HepG2 (cell line): ENCODE data around the gene PCP4L1. TPM values are rescaled to one million over a fixed set of nuclear protein-coding genes. Genes with fewer than 3 reads are reported as not detected.

Experiments
- GABPA ChIP-seq, 2 experiments: IDR thresholded peaks; 2 replicates each; pipeline ENCODE4 v1.6.1; 2011 to 2016; ENCODE audit warnings: low read depth in 2 of 2, low read length in 1 of 2, missing biosample characterization in 1 of 2, missing genetic modification characterization in 1 of 2
- NR2C2 ChIP-seq: sonication (generic); formaldehyde crosslinking; IDR thresholded peaks from 2 replicates; pipeline ENCODE4 v1.4.0; 2020; ENCODE audit warnings: missing genetic modification reagents, mild to moderate bottlenecking, moderate library complexity, borderline replicate concordance
- POLR2A ChIP-seq, 2 experiments: IDR thresholded peaks; 2 replicates each; pipeline ENCODE4 v1.6.1; 2011; ENCODE audit warnings: low read depth in 2 of 2, low read length in 2 of 2, mild to moderate bottlenecking in 1 of 2, moderate library complexity in 1 of 2; ENCODE audit not compliant: insufficient read depth in 1 of 2
- ZNF326 ChIP-seq: sonication (generic); formaldehyde crosslinking; IDR thresholded peaks from 2 replicates; pipeline ENCODE4 v1.4.0; 2020; ENCODE audit warnings: missing genetic modification reagents, borderline replicate concordance
- polyA plus RNA-seq, 8 experiments: library from polyadenylated mRNA; depleted of rRNA in 3 of 8; stranded (reverse) in 7 of 8; unstranded in 1 of 8; fragments of >200 nt; fragmentation: Illumina TruSeq in 4 of 8; extraction: Trizol in 4 of 8; gene quantifications; 2 replicates each; pipeline versions ENCODE4 v1.2.1 to v1.2.3, GENCODE V29; 2011 to 2016; ENCODE audit warnings: low read depth in 4 of 8, missing spikeins in 1 of 8, mixed read lengths in 1 of 8; ENCODE audit not compliant: insufficient read depth in 1 of 8
- total RNA-seq, 5 experiments: library from RNA; depleted of rRNA; stranded (reverse); fragments of >200 nt; fragmentation: Illumina TruSeq; extraction: Trizol; gene quantifications; 2 replicates each; pipeline ENCODE4 v1.2.3, GENCODE V29; 2016; ENCODE audit warnings: low read depth in 1 of 5
- TF ChIP-seq, protein P1 (sequence below): IDR thresholded peaks from 2 replicates; pipeline ENCODE4 v1.6.1; 2016; ENCODE audit warnings: missing biosample characterization, missing genetic modification reagents, low read depth
- TF ChIP-seq, protein P2 (sequence below): sonication (generic); formaldehyde crosslinking; IDR thresholded peaks from 2 replicates; pipeline ENCODE4 v1.5.1; 2020; ENCODE audit warnings: mild to moderate bottlenecking, missing genetic modification reagents, moderate library complexity

PCP4L1 gene
- total and polyA plus RNA-seq, 2 of the 13 experiments (the other 11 are each of a cell fraction or from before 2014, with no cell fraction given), result 0.28 TPM; not detected in 1

DNA sequence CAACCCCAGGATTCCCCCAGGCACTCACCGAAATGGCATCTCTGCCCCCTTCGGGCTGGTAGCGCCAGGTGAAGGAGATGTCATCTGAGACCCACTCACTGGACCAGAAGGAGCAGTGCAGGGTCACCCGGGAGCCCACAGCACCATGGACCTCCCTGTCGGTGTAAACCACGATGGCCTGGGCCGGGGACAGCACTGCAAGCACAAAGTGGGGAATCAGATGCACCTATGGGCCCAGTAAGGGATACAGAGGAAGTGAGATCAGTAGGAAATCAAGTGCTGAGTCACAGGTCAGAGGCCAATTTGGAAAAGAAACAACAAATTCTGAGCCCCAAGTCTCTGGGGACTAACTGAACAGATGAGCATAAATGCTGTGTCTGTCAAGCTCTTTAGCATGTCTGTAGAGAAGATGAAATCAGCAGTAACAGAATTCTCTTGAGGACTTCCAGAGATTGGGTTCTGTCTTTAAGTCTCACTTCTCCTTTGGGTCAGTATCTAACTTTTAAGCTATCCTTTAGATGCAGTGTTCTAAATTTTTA is 48.8 kb downstream of the PCP4L1 start (continued):
- TF ChIP-seq ZNF326 (CRISPR knock-in tag) (no peak), NR2C2 (CRISPR knock-in tag) (peak; percentile 70), POLR2A (IDR thresholded peaks at IDR 0.05; ENCODE audit: insufficient read depth in 1 of 2, low read depth in 2 of 2, low read length in 2 of 2) (peak in 1 of 2 experiments; percentile 33; a peak in 1 of 4 replicates), GABPA (IDR thresholded peaks at IDR 0.05; ENCODE audit: low read depth, low read length) (no peak), GABPA (CRISPR knock-in tag; IDR thresholded peaks at IDR 0.05; ENCODE audit: low read depth) (peak; percentile 77)
- TF ChIP-seq, protein P1, sequence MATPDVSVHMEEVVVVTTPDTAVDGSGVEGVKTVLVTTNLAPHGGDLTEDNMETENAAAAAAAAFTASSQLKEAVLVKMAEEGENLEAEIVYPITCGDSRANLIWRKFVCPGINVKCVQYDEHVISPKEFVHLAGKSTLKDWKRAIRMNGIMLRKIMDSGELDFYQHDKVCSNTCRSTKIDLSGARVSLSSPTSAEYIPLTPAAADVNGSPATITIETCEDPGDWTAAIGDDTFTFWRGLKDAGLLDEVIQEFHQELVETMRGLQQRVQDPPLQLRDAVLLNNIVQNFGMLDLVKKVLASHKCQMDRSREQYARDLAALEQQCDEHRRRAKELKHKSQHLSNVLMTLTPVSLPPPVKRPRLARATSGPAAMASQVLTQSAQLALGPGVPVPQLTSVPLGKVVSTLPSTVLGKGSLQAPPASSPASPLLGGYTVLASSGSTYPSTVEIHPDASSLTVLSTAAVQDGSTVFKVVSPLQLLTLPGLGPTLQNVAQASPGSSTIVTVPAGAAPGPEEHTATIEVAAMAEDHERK (CRISPR knock-in tag), result no peak
- TF ChIP-seq, protein P2, sequence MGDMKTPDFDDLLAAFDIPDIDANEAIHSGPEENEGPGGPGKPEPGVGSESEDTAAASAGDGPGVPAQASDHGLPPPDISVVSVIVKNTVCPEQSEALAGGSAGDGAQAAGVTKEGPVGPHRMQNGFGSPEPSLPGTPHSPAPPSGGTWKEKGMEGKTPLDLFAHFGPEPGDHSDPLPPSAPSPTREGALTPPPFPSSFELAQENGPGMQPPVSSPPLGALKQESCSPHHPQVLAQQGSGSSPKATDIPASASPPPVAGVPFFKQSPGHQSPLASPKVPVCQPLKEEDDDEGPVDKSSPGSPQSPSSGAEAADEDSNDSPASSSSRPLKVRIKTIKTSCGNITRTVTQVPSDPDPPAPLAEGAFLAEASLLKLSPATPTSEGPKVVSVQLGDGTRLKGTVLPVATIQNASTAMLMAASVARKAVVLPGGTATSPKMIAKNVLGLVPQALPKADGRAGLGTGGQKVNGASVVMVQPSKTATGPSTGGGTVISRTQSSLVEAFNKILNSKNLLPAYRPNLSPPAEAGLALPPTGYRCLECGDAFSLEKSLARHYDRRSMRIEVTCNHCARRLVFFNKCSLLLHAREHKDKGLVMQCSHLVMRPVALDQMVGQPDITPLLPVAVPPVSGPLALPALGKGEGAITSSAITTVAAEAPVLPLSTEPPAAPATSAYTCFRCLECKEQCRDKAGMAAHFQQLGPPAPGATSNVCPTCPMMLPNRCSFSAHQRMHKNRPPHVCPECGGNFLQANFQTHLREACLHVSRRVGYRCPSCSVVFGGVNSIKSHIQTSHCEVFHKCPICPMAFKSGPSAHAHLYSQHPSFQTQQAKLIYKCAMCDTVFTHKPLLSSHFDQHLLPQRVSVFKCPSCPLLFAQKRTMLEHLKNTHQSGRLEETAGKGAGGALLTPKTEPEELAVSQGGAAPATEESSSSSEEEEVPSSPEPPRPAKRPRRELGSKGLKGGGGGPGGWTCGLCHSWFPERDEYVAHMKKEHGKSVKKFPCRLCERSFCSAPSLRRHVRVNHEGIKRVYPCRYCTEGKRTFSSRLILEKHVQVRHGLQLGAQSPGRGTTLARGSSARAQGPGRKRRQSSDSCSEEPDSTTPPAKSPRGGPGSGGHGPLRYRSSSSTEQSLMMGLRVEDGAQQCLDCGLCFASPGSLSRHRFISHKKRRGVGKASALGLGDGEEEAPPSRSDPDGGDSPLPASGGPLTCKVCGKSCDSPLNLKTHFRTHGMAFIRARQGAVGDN (CRISPR knock-in tag), result peak; percentile 55
